Measurements from ENCODE around the gene FSTL3.

GRCh38 chr19:643736-644135 is 32.5 kb upstream of the FSTL3 start:
- TF ChIP-seq, protein P1, sequence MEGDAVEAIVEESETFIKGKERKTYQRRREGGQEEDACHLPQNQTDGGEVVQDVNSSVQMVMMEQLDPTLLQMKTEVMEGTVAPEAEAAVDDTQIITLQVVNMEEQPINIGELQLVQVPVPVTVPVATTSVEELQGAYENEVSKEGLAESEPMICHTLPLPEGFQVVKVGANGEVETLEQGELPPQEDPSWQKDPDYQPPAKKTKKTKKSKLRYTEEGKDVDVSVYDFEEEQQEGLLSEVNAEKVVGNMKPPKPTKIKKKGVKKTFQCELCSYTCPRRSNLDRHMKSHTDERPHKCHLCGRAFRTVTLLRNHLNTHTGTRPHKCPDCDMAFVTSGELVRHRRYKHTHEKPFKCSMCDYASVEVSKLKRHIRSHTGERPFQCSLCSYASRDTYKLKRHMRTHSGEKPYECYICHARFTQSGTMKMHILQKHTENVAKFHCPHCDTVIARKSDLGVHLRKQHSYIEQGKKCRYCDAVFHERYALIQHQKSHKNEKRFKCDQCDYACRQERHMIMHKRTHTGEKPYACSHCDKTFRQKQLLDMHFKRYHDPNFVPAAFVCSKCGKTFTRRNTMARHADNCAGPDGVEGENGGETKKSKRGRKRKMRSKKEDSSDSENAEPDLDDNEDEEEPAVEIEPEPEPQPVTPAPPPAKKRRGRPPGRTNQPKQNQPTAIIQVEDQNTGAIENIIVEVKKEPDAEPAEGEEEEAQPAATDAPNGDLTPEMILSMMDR (IDR thresholded peaks at IDR 0.05) = no peak
- TF ChIP-seq EP300 (IDR thresholded peaks at IDR 0.05) (no peak), POLR2AphosphoS5 (IDR thresholded peaks at IDR 0.05) (no peak), POLR2A (IDR thresholded peaks at IDR 0.05; ENCODE audit: low read depth) (no peak)

Measured in esophagus muscularis mucosa (tissue), 4 donors.